HEK293 (cell line): ENCODE results near the gene PROCA1.

Source experiments
- GLI4 ChIP-seq: fragments of 450-650 bp; formaldehyde crosslinking; IDR thresholded peaks from 2 replicates; pipeline ENCODE4 v1.5.1; 2016; ENCODE audit warnings: missing biosample characterization, missing genetic modification characterization
- RBAK ChIP-seq: fragments of 450-650 bp; formaldehyde crosslinking; IDR thresholded peaks from 2 replicates; pipeline ENCODE4 v1.5.1; 2016; ENCODE audit warnings: missing biosample characterization, missing genetic modification characterization
- ZBTB44 ChIP-seq: fragments of 450-650 bp; IDR thresholded peaks from 2 replicates; pipeline ENCODE4 v1.5.1; 2018; ENCODE audit warnings: missing biosample characterization, mild to moderate bottlenecking, missing genetic modification characterization
- ZBTB7A ChIP-seq: fragments of 450-650 bp; formaldehyde crosslinking; IDR thresholded peaks from 2 replicates; pipeline ENCODE4 v1.5.1; 2016; ENCODE audit warnings: low read depth, missing biosample characterization, missing genetic modification characterization
- ZEB2 ChIP-seq: fragments of 450-650 bp; formaldehyde crosslinking; IDR thresholded peaks from 2 replicates; pipeline ENCODE4 v1.5.1; 2016; ENCODE audit warnings: missing biosample characterization, missing genetic modification characterization
- ZFHX2 ChIP-seq: fragments of 450-650 bp; formaldehyde crosslinking; conservative IDR thresholded peaks from 2 replicates; pipeline ENCODE4 v1.5.1; 2016; ENCODE audit warnings: missing biosample characterization, missing genetic modification characterization
- ZNF121 ChIP-seq: fragments of 450-650 bp; formaldehyde crosslinking; IDR thresholded peaks from 2 replicates; pipeline ENCODE4 v1.5.1; 2016; ENCODE audit warnings: missing biosample characterization, missing genetic modification characterization
- ZNF138 ChIP-seq: fragments of 450-650 bp; formaldehyde crosslinking; IDR thresholded peaks from 2 replicates; pipeline ENCODE4 v1.5.1; 2016; ENCODE audit warnings: missing biosample characterization, missing genetic modification characterization, borderline replicate concordance
- ZNF274 ChIP-seq, 2 experiments: fragments of 200-500 bp in 1 of 2; fragments of 450-650 bp in 1 of 2; sonication (Bioruptor generic) in 1 of 2; formaldehyde crosslinking in 1 of 2; IDR thresholded peaks; 2 replicates each; pipeline versions ENCODE4 v1.5.1 to v1.6.1; 2014 to 2016; ENCODE audit warnings: borderline replicate concordance in 1 of 2, inconsistent platforms in 1 of 2, low read length in 1 of 2, missing biosample characterization in 1 of 2, missing genetic modification characterization in 1 of 2
- ZNF830 ChIP-seq: fragments of 450-650 bp; IDR thresholded peaks from 2 replicates; pipeline ENCODE4 v1.5.0; 2018; ENCODE audit warnings: missing biosample characterization, missing genetic modification characterization, low read depth, mild to moderate bottlenecking, moderate library complexity
- TF ChIP-seq, protein P1 (sequence below): fragments of 450-650 bp; formaldehyde crosslinking; IDR thresholded peaks from 2 replicates; pipeline ENCODE4 v1.5.1; 2016; ENCODE audit warnings: missing biosample characterization, missing genetic modification characterization
- TF ChIP-seq, protein P2 (sequence below): fragments of 450-650 bp; formaldehyde crosslinking; IDR thresholded peaks from 2 replicates; pipeline ENCODE4 v1.5.1; 2016; ENCODE audit warnings: missing biosample characterization, missing genetic modification characterization
- TF ChIP-seq, protein P3 (sequence below): fragments of 450-650 bp; formaldehyde crosslinking; IDR thresholded peaks from 2 replicates; pipeline ENCODE4 v1.5.1; 2016; ENCODE audit warnings: missing biosample characterization, missing genetic modification characterization
- TF ChIP-seq, protein P4 (sequence below): fragments of 450-650 bp; formaldehyde crosslinking; IDR thresholded peaks from 2 replicates; pipeline ENCODE4 v1.5.1; 2016; ENCODE audit warnings: missing biosample characterization, missing genetic modification characterization

DNA sequence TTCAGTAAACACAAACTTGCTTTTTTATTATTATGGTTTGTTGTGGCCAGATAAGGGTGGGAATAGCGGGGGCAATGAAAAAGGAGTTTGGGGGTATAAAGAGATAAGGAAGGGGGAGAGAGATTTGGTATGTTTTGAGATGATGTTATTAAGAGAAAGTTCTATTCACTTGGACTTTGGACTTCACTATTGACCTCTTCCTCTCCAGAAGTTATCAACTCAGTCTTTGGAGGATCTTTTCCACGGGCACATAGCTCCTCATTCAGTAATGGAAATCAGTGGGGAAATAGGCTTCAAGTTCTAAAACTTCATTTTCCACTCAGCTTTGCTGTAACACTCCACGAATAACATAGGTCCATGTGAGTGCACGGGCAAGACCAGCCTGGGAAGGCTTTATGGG, 23.2 kb downstream of the PROCA1 start:
- TF ChIP-seq ZBTB7A (no peak), ZNF830 (tag by site-specific recombination) (no peak), ZFHX2 (no peak), GLI4 (no peak), ZEB2 (no peak), ZNF121 (tag by site-specific recombination) (no peak), RBAK (tag by site-specific recombination) (no peak), ZNF138 (no peak), ZNF274 (IDR thresholded peaks at IDR 0.05; ENCODE audit: low read length) (no peak), ZNF274 (tag by site-specific recombination; IDR thresholded peaks at IDR 0.05; ENCODE audit: borderline replicate concordance) (no peak), ZBTB44 (tag by site-specific recombination) (no peak)
- TF ChIP-seq, protein P1, sequence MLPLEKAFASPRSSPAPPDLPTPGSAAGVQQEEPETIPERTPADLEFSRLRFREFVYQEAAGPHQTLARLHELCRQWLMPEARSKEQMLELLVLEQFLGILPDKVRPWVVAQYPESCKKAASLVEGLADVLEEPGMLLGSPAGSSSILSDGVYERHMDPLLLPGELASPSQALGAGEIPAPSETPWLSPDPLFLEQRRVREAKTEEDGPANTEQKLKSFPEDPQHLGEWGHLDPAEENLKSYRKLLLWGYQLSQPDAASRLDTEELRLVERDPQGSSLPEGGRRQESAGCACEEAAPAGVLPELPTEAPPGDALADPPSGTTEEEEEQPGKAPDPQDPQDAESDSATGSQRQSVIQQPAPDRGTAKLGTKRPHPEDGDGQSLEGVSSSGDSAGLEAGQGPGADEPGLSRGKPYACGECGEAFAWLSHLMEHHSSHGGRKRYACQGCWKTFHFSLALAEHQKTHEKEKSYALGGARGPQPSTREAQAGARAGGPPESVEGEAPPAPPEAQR (tag by site-specific recombination): no peak
- TF ChIP-seq, protein P2, sequence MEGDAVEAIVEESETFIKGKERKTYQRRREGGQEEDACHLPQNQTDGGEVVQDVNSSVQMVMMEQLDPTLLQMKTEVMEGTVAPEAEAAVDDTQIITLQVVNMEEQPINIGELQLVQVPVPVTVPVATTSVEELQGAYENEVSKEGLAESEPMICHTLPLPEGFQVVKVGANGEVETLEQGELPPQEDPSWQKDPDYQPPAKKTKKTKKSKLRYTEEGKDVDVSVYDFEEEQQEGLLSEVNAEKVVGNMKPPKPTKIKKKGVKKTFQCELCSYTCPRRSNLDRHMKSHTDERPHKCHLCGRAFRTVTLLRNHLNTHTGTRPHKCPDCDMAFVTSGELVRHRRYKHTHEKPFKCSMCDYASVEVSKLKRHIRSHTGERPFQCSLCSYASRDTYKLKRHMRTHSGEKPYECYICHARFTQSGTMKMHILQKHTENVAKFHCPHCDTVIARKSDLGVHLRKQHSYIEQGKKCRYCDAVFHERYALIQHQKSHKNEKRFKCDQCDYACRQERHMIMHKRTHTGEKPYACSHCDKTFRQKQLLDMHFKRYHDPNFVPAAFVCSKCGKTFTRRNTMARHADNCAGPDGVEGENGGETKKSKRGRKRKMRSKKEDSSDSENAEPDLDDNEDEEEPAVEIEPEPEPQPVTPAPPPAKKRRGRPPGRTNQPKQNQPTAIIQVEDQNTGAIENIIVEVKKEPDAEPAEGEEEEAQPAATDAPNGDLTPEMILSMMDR: no peak
- TF ChIP-seq, protein P3, sequence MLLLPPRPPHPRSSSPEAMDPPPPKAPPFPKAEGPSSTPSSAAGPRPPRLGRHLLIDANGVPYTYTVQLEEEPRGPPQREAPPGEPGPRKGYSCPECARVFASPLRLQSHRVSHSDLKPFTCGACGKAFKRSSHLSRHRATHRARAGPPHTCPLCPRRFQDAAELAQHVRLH (tag by site-specific recombination): no peak
- TF ChIP-seq, protein P4, sequence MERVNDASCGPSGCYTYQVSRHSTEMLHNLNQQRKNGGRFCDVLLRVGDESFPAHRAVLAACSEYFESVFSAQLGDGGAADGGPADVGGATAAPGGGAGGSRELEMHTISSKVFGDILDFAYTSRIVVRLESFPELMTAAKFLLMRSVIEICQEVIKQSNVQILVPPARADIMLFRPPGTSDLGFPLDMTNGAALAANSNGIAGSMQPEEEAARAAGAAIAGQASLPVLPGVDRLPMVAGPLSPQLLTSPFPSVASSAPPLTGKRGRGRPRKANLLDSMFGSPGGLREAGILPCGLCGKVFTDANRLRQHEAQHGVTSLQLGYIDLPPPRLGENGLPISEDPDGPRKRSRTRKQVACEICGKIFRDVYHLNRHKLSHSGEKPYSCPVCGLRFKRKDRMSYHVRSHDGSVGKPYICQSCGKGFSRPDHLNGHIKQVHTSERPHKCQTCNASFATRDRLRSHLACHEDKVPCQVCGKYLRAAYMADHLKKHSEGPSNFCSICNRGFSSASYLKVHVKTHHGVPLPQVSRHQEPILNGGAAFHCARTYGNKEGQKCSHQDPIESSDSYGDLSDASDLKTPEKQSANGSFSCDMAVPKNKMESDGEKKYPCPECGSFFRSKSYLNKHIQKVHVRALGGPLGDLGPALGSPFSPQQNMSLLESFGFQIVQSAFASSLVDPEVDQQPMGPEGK: no peak
